HepG2 (cell line): Measurements from ENCODE around the gene KCNB1.

ENCODE experiments used
- CBFB ChIP-seq: sonication (generic); formaldehyde crosslinking; IDR thresholded peaks from 2 replicates; pipeline ENCODE4 v1.4.0; 2020; ENCODE audit warnings: missing genetic modification reagents
- ERF ChIP-seq: IDR thresholded peaks from 2 replicates; pipeline ENCODE4 v1.6.1; 2018; ENCODE audit warnings: missing biosample characterization, missing genetic modification reagents
- FOSL1 ChIP-seq: sonication (generic); formaldehyde crosslinking; IDR thresholded peaks from 2 replicates; pipeline ENCODE4 v1.9.0; 2021; ENCODE audit warnings: missing genetic modification reagents, borderline replicate concordance
- MAFK ChIP-seq, 2 experiments: IDR thresholded peaks in 1 of 2; conservative IDR thresholded peaks in 1 of 2; 2 replicates each; pipeline ENCODE4 v1.6.1; 2011; ENCODE audit warnings: improper control_type of control experiment in 2 of 2, low read length in 2 of 2
- POGZ ChIP-seq: sonication (generic); formaldehyde crosslinking; IDR thresholded peaks from 2 replicates; pipeline ENCODE4 v1.4.0; 2020; ENCODE audit warnings: mild to moderate bottlenecking, missing genetic modification reagents
- POLR2AphosphoS5 ChIP-seq: IDR thresholded peaks from 2 replicates; pipeline ENCODE4 v1.6.1; 2012; ENCODE audit warnings: low read depth, low read length
- PRDM15 ChIP-seq: sonication (generic); formaldehyde crosslinking; IDR thresholded peaks from 2 replicates; pipeline ENCODE4 v1.4.0; 2020; ENCODE audit warnings: missing genetic modification reagents
- ZNF326 ChIP-seq: sonication (generic); formaldehyde crosslinking; IDR thresholded peaks from 2 replicates; pipeline ENCODE4 v1.4.0; 2020; ENCODE audit warnings: missing genetic modification reagents, borderline replicate concordance

DNA sequence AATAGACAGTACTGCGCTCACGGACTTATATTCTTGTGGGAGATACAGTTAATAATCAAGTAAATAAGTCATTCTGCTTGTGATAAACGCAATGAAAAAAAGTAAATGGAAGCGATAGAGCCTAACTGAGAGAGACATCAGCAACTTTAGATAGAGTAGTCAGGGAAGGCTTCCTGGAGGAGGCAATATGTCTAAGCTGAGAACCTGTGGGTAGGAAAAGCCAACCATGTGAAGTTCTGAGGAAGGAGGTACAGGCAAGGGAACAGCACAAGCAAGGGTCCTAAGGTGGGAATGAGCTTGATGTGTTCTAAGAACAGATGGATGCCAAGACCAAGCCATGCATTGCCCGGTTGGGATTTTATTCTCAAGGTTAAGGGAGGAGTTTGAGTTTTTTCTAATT is 7.2 kb upstream of the KCNB1 start:
- TF ChIP-seq POLR2AphosphoS5 (no peak), MAFK (conservative IDR thresholded peaks at IDR 0.05 in 1 of 2, IDR thresholded peaks at IDR 0.05 in 1 of 2; ENCODE audit: low read length in 2 of 2) (no peak), PRDM15 (CRISPR knock-in tag) (no peak), CBFB (CRISPR knock-in tag) (no peak), ZNF326 (CRISPR knock-in tag) (no peak), POGZ (CRISPR knock-in tag) (no peak), FOSL1 (CRISPR knock-in tag) (no peak), ERF (CRISPR knock-in tag) (no peak)
